ENCODE measurements around the gene CD300LF. TPM values are rescaled to one million over a fixed set of nuclear protein-coding genes. Genes with fewer than 3 reads are reported as not detected.

CD300LF gene
- total and polyA plus RNA-seq, 2 donors from 2014 or later: 0.49 to 3.1 TPM

DNA sequence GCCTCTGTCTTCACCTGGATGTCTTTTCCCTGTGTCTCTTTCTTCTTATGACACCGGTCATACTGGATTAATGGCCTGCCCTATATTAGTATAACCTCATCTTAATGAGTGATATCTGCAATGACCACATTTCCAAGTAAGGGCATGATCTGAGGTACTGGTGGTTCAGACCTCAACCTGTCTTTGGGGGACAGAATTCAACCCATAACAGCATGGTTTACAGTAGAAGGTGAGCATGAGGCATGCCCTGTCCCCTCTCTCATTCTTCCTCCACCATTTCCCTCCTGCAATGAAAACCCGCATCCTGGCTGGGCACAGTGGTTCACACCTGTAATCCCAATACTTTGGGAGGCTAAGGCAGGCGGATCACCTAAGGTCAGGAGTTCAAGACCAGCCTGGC is 21.5 kb upstream of the CD300LF start:
- no peak overlapping the region for H3K4me3 ChIP-seq (ENCODE audit: low read length in 3 of 3)
- H3K9ac ChIP-seq (ENCODE audit: low read length in 3 of 3): no peak overlapping the region
- DNase-seq: no peak
- no peak for FAIRE-seq
- TF ChIP-seq, protein P1, sequence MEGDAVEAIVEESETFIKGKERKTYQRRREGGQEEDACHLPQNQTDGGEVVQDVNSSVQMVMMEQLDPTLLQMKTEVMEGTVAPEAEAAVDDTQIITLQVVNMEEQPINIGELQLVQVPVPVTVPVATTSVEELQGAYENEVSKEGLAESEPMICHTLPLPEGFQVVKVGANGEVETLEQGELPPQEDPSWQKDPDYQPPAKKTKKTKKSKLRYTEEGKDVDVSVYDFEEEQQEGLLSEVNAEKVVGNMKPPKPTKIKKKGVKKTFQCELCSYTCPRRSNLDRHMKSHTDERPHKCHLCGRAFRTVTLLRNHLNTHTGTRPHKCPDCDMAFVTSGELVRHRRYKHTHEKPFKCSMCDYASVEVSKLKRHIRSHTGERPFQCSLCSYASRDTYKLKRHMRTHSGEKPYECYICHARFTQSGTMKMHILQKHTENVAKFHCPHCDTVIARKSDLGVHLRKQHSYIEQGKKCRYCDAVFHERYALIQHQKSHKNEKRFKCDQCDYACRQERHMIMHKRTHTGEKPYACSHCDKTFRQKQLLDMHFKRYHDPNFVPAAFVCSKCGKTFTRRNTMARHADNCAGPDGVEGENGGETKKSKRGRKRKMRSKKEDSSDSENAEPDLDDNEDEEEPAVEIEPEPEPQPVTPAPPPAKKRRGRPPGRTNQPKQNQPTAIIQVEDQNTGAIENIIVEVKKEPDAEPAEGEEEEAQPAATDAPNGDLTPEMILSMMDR (IDR thresholded peaks at IDR 0.05; ENCODE audit: borderline replicate concordance, extremely low read depth, insufficient read depth): no peak
- no peaks in the 10 kb centered on the region for H3K27me3 ChIP-seq (ENCODE audit: control insufficient read depth, insufficient read depth, low read length)
- H3K9me3 ChIP-seq (ENCODE audit: control insufficient read depth in 2 of 3, insufficient read depth in 1 of 3, low read length in 3 of 3): no peaks in the 10 kb centered on the region
- no peak overlapping the region for H3K27ac ChIP-seq (ENCODE audit: low read depth in 2 of 2, low read length in 2 of 2)
- H3K4me1 ChIP-seq (ENCODE audit: control insufficient read depth in 2 of 3, insufficient read depth in 2 of 3, low read depth in 1 of 3, low read length in 3 of 3): peaks cover 0 to 12% (median 0%) of the 10 kb centered on the region in 3 donors
- no peaks in the 10 kb centered on the region for H3K36me3 ChIP-seq (ENCODE audit: control insufficient read depth in 2 of 3, insufficient read depth in 3 of 3, low read length in 3 of 3)
- intact Hi-C loops (cut with DNase I): no loop called here

DNA sequence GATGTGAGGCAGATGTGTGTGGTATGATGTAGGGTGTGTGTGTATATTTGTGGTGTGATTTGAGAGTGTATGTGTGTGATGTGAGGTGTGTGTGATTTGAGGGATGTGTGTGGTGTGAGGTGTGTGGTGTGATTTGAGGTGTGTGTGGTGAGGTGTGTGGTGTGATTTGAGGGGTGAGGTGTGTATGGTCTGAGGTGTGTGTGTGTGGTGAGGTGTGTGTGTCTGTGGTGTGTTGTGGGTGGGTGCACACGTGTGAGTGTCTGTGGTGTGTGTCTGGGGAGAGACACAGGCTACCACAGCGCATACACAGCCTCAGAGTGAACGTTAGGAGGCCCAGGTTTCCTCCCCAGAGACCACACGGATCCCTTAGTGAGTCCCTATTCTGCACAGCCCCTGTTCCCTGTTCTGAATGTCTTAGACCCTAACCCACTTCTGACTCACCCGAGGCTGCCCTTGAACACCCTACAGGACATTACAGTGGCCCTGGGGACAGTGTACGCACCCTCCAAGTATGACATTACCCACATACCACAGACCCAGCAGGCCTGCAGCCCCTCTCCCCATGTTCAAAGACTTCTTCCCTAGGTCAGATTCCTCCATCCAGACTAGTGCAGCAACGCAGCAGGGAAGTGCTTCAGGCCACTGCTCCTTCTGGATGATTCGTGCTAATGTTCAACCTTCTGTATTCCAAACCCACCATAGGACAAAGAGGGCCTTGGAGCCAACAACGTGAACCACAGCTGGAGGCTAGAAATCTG is 20.8 kb upstream of the CD300LF start:
- Histone ChIP-seq H3K27ac (ENCODE audit: low read depth in 2 of 2, low read length in 2 of 2) (no peak overlapping the region), H3K4me3 (ENCODE audit: low read length in 3 of 3) (no peak overlapping the region), H3K27me3 (ENCODE audit: control insufficient read depth, insufficient read depth, low read length) (no peaks in the 10 kb centered on the region), H3K9me3 (ENCODE audit: control insufficient read depth in 2 of 3, insufficient read depth in 1 of 3, low read length in 3 of 3) (no peaks in the 10 kb centered on the region), H3K36me3 (ENCODE audit: control insufficient read depth in 2 of 3, insufficient read depth in 3 of 3, low read length in 3 of 3) (no peaks in the 10 kb centered on the region), H3K9ac (ENCODE audit: low read length in 3 of 3) (no peak overlapping the region), H3K4me1 (ENCODE audit: control insufficient read depth in 2 of 3, insufficient read depth in 2 of 3, low read depth in 1 of 3, low read length in 3 of 3) (peaks cover 0 to 12% (median 0%) of the 10 kb centered on the region in 3 donors)
- TF ChIP-seq, protein P1 (IDR thresholded peaks at IDR 0.05; ENCODE audit: borderline replicate concordance, extremely low read depth, insufficient read depth): no peak
- FAIRE-seq (no peak), DNase-seq (no peak)
- intact Hi-C loops (cut with DNase I): no loop called here

DNA sequence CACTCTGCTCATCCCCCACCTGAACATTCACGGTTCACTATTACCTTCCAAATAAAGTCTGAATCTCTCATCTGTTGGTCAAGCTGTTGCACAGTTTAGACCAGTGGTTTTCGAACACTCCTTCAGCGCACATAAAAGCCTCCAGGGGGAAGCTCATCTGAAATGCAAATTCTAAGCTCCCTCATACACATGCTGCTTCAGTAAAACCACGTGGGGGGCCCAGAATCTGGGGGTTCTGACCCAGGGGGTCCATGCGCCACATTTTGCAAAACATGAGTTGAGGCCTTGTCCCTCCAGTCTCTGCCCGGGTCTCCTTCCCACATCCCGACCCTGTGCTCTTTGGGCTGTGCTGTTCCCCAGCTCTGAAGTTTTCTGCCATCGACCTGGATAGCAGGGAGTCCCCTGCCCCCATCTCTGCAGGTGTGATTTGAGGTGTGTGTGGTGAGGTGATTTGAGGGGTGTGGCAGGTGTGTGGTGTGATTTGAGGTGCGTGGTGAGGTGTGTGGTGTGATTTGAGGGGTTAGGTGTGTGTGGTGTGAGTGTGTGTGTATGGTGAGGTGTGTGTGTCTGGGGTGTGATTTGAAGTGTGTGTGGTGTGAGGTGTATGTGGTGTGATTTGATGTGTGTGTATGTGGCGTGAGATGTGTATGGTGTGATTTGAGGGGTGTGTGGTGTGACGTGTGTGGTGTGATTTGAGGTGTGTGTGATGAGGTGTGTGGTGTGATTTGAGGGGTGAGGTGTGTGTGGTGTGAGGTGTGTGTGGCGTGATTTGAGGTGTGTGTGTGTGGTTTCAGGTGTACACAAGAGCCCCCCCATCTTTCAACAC is 19.5 kb upstream of the CD300LF start:
- Histone ChIP-seq H3K27ac (ENCODE audit: low read depth in 2 of 2, low read length in 2 of 2) (no peak overlapping the region), H3K9me3 (ENCODE audit: control insufficient read depth in 2 of 3, insufficient read depth in 1 of 3, low read length in 3 of 3) (no peaks in the 10 kb centered on the region), H3K4me1 (ENCODE audit: control insufficient read depth in 2 of 3, insufficient read depth in 2 of 3, low read depth in 1 of 3, low read length in 3 of 3) (peaks cover 0 to 2% (median 0%) of the 10 kb centered on the region in 3 donors), H3K27me3 (ENCODE audit: control insufficient read depth, insufficient read depth, low read length) (no peaks in the 10 kb centered on the region), H3K36me3 (ENCODE audit: control insufficient read depth in 2 of 3, insufficient read depth in 3 of 3, low read length in 3 of 3) (no peaks in the 10 kb centered on the region), H3K4me3 (ENCODE audit: low read length in 3 of 3) (no peak overlapping the region), H3K9ac (ENCODE audit: low read length in 3 of 3) (no peak overlapping the region)
- TF ChIP-seq, protein P1 (IDR thresholded peaks at IDR 0.05; ENCODE audit: borderline replicate concordance, extremely low read depth, insufficient read depth): no peak
- DNase-seq (no peak), FAIRE-seq (no peak)
- intact Hi-C loops (cut with DNase I): no loop called here

Data from kidney (tissue), 14 donors.